ENCODE data around the gene RHBDD3. TPM values are rescaled to one million over a fixed set of nuclear protein-coding genes. Genes with fewer than 3 reads are reported as not detected.
A peak's percentile ranks its signal among the peaks of the same experiment; 100 is the strongest.

The RHBDD3 gene
- 17.7 and 17.9 TPM in 2 replicates for total RNA-seq

DNA sequence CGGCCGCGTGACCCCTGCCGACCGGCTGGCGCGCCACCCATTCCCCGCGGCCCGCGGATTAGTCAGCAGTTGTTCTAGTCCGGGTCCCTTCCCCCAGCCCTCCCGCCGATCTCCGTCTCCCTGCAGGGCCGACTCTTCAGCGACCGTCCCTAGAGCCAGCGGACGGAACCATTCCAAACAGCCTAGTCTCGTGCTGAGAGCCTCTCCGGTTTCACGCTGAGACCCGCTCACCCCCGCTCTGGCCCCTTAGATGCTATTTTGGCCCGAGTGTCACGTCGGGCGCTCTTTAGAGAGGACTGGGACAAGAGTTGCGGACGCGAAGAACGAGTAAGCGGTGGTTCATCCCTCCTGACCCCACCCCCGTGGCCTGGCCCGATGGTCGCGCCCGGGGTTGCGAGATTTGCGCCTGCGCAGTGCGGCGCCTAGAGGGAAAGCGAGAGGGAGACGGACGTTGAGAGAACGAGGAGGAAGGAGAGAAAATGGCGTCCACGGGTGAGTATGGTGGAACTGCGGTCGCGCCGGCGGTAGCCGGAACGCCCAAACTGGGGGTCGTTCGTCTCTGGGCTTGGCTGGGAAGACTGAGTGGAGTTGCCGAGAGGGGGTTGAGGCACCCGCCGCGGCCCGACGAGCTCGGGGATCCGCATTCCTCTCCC, at the start of gene RHBDD3, which contains the start of gene EWSR1:
Gene RHBDD3 (minus strand): TSS at position 124 of the 653 bp plus-strand sequence. CDS start 2,355 bp downstream, outside the sequence.
Gene EWSR1 (plus strand): TSS at position 411 of the 653 bp plus-strand sequence. CDS start 69 bp downstream, at position 480.
- ATAC-seq (ENCODE audit: low read depth) (peak; percentile 86), DNase-seq (peak; percentile 99)
- H3K27ac Mint-ChIP-seq: peak within 1 kb of the TSS; percentile 100
- H3K36me3 Mint-ChIP-seq (ENCODE audit: low read depth): peaks cover 52% of the 10 kb centered on the region
- CTCF ChIA-PET: no interaction called here
- H3K27me3 Mint-ChIP-seq: no peaks in the 10 kb centered on the region
- intact Hi-C loops (cut with micrococcal nuclease): loop anchor here (1.0 to 10.0 kb wide), 9 partner anchors 23 to 1353 kb away; partner anchors contain the start of genes AP1B1, CHEK2, HSCB and KREMEN1
- POLR2A ChIA-PET: interaction anchor here (0.6 to 1.7 kb wide), 4 partner anchors 9 to 468 kb away, joined by 3 to 6 read pairs (median 4); no protein-coding TSS in a partner anchor
- peaks cover 58% of the 10 kb centered on the region for H3K4me1 Mint-ChIP-seq
- TF ChIP-seq, protein P1, sequence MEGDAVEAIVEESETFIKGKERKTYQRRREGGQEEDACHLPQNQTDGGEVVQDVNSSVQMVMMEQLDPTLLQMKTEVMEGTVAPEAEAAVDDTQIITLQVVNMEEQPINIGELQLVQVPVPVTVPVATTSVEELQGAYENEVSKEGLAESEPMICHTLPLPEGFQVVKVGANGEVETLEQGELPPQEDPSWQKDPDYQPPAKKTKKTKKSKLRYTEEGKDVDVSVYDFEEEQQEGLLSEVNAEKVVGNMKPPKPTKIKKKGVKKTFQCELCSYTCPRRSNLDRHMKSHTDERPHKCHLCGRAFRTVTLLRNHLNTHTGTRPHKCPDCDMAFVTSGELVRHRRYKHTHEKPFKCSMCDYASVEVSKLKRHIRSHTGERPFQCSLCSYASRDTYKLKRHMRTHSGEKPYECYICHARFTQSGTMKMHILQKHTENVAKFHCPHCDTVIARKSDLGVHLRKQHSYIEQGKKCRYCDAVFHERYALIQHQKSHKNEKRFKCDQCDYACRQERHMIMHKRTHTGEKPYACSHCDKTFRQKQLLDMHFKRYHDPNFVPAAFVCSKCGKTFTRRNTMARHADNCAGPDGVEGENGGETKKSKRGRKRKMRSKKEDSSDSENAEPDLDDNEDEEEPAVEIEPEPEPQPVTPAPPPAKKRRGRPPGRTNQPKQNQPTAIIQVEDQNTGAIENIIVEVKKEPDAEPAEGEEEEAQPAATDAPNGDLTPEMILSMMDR (IDR thresholded peaks at IDR 0.05): no peak
- peak within 1 kb of the TSS; percentile 96 for H3K4me3 Mint-ChIP-seq
- H3K9me3 Mint-ChIP-seq: no peaks in the 10 kb centered on the region

DNA sequence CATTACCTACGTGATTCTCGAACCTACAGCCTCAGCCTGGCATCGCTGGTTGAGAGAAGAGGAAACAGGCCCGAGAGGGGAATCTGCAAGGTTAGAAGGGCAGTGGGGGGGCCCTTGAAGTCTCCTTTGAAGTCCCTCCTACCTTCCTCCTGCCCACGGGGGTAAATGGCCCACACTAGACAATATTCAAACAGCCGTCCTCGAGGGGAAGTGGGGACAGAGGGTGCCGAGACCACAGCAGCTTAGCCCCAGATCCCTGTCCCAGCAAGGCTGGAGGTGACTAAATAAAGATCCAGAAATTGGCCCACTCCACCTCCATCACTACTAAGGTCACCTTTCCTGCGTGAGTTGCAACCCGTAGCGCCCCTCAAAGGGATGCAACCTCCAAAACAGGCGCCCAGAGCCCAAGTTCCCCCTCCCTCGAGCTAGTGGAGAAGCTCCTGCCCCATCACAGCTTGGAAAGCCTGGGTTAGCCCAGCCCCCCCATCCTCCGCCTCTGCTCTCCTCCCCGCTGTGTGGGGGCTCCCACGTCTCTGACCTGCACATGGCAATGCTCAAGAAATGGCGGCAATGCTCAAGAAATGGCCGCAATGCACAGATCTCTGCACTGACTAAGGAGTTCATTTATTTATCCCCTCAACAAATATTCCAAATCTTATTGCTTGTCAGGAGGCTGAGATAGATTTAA, 48.5 kb upstream of the RHBDD3 start:
- Mint-ChIP-seq H3K9me3 (no peaks in the 10 kb centered on the region), H3K4me3 (no peak overlapping the region), H3K36me3 (ENCODE audit: low read depth) (no peaks in the 10 kb centered on the region), H3K27ac (no peak overlapping the region), H3K4me1 (peaks cover 23% of the 10 kb centered on the region), H3K27me3 (peaks cover 33% of the 10 kb centered on the region)
- CTCF ChIA-PET: no interaction called here
- POLR2A ChIA-PET: interaction anchor here (0.5 kb wide), 1 partner anchor 54 kb away, joined by 3 read pairs; no protein-coding TSS in a partner anchor
- intact Hi-C loops (cut with micrococcal nuclease): no loop called here
- ATAC-seq (ENCODE audit: low read depth) (no peak), DNase-seq (no peak)
- TF ChIP-seq, protein P1 (IDR thresholded peaks at IDR 0.05): no peak

DNA sequence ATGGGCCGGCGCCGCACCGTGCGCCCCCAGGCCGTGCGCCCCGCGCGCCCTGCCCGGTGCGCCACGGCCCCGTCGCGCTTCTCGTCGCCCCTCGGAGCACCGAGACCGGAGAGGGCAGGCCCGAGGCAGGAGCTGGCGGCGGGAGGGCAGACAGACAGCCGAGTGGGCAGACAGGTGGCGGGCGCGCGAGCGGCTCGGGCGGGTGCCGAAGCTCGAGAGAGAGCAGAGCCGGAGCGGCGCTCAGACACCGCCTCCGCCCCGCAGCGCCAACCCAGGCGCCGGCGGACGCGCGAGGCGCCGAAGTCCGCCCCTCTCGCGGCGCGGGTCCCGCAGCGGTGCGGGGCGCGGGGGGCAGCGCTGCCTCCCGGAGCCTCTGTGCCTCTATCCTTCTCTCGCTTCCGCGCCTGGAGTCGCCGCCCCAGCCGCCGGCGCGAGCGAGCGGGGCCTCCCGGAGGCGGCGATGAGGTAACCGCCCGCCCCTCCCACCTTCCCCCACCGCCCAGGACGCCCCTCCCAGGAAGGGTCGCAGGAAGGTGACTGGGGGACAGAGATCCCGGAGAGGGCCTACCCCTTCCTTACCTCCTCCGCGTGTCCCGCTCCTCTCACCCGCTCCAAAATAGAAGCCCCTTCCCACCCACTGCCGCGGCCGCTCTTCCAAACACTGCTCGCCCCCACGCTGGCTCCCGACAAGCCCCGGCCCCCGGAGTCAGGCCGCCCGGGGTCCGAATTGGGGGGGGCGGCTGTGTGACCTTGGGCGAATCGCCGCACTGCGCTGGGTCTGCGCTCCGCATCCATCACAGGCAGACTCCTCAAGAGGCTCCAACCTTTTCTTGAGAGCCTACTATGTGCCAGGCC, 47.7 kb upstream of the RHBDD3 start, which contains the start of gene RASL10A:
Gene RASL10A (minus strand): TSS at position 412 of the 855 bp plus-strand sequence. CDS start 451 bp downstream, outside the sequence.
- CTCF ChIA-PET: no interaction called here
- no peak for ATAC-seq (ENCODE audit: low read depth)
- POLR2A ChIA-PET: no interaction called here

DNA sequence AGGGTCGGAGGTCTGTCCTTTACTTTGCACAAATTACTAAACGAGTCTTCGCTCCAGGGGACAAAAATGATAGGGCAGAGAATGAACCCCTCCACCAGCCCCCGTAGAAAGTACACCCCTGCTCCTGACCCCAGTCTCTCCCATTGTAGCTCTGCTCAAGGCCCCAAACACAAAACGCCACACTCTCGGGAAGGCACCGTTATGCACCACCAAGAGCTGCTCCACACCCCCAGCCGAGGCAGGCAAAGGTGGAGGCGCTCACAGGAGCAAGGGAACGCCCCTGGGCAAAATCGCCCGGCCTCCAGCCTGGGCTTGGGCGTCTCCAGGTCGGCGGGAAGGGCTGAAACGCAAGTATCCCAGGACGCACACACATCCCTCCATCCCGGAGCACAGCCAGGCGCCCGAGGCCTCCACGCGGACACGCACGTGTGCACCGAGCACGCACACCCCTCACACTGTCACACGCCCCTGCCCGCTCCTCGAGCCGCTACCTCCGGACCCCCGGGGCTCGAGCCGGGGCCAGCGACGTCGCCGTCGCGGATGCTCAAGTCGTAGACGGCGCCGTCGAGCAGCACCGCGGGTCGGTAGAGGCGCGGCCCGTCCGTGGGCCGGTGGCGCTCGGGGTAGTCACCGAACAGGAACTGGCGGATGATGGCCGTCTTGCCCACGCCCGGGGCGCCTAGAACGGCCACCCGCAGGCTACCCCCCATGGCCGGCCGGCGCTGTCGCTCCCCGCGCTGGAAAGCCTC, 46.9 kb upstream of the RHBDD3 start:
- no peaks in the 10 kb centered on the region for H3K9me3 Mint-ChIP-seq
- ATAC-seq (ENCODE audit: low read depth) (no peak), DNase-seq (no peak)
- no peaks in the 10 kb centered on the region for H3K36me3 Mint-ChIP-seq (ENCODE audit: low read depth)
- intact Hi-C loops (cut with micrococcal nuclease): no loop called here
- CTCF ChIA-PET: no interaction called here
- H3K4me1 Mint-ChIP-seq: peaks cover 31% of the 10 kb centered on the region
- POLR2A ChIA-PET: interaction anchor here (0.5 kb wide), 1 partner anchor 245 kb away, joined by 4 read pairs; no protein-coding TSS in a partner anchor
- TF ChIP-seq, protein P1 (IDR thresholded peaks at IDR 0.05): no peak
- peak overlapping the region; percentile 52 for H3K4me3 Mint-ChIP-seq
- H3K27ac Mint-ChIP-seq: no peak overlapping the region
- H3K27me3 Mint-ChIP-seq: peaks cover 34% of the 10 kb centered on the region

More for the DNA sequence above, 47.7 kb upstream of the RHBDD3 start, which contains the start of gene RASL10A:
- DNase-seq: no peak
- intact Hi-C loops (cut with micrococcal nuclease): no loop called here
- Mint-ChIP-seq H3K9me3 (no peaks in the 10 kb centered on the region), H3K36me3 (ENCODE audit: low read depth) (no peaks in the 10 kb centered on the region), H3K27ac (no peak within 1 kb of the TSS), H3K4me3 (peak within 1 kb of the TSS; percentile 52), H3K4me1 (peaks cover 31% of the 10 kb centered on the region), H3K27me3 (peaks cover 34% of the 10 kb centered on the region)
- TF ChIP-seq, protein P1 (IDR thresholded peaks at IDR 0.05): no peak

All from activated B cell treated with CpG ODN at 0.5 μM for 24 hours (primary cell).